Measurements from ENCODE around the gene ROMO1.
"Not testable (repeated sequence)": the region's sequence is repeated elsewhere in the genome, so short reads cannot be mapped to it uniquely, and the experiment has no call there.

Gene ROMO1

DNA sequence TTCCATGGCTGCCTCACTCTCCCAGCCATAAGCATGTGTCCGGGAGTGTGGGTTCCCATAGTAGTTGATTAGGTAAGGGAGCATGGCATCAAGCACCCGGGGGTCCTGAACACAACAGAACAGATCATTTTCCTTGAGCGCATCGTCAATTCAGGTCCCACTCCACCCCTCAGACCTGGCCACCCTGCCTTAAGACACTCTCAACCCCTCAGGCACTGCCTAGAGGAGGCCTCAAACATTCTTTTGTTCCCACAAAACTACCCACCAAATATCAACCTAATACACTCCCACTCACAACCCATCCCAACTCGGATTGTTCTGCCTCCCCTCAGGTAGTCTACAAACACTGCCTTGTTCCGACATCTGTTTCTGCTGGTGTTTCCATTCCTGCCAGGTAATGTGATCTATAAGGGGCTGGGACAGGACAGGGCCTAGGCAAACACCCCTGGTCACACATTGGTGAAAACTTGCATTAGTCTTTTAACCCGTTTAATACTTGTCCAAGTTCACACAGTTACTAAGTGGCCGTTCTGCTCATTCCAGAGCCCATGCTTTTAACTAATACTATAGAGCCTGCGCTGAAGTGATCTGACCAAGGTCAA is 1.4 kb upstream of the ROMO1 start:
- H3K36me3 Mint-ChIP-seq (ENCODE audit: low read depth): peaks cover 70% of the 10 kb centered on the region
- no peak overlapping the region for H3K4me3 Mint-ChIP-seq
- H3K27me3 Mint-ChIP-seq: no peaks in the 10 kb centered on the region
- H3K4me1 Mint-ChIP-seq (ENCODE audit: low read depth): peaks cover 37% of the 10 kb centered on the region
- no peaks in the 10 kb centered on the region for H3K9me3 Mint-ChIP-seq
- intact Hi-C loops (cut with micrococcal nuclease): loop anchor here (10.0 kb wide), 1 partner anchor 243 kb away; the partner anchor contains the start of gene CEP250
- peak overlapping the region; percentile 99 for H3K27ac Mint-ChIP-seq

DNA sequence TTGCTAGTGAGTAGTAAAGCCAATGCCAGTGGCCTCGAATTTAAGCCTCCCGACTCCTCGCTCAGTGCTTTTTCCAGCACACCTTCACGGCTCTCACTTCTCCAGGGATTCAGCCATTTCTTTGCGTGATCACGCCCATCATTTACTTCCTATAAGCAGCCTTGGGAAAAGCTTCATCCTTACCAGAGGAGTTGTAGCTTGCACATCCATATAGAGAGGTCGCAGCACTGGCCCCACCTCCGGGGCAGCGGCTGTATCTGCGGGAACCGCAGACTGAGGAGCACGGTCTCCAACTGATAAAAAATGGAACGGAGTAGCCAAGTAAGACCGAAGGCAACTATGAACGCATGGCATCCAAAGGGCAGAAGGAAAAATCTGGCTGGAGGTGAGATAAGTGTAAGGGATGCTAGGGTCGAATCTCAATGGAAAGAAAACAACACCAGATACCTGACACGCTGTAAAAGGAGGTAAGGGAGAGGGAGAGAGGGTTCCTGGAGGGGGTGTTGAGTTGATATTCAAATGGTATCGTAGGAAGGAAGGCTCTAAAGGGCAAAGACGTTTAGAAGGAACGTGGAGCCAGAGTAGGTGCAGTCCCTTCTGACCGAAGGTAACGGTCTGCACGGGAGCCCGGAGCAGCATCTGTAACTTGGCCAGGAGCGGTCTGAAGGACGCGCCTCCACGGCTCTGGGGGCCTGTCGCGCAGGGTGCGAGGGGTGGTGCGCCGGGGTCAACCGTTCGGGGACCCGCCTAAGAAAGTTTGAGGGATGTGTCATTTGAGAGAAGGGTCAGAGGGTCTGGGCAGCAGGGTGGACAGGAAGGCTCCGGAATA is 693 bp upstream of the ROMO1 start:
- peaks cover 70% of the 10 kb centered on the region for H3K36me3 Mint-ChIP-seq (ENCODE audit: low read depth)
- H3K4me1 Mint-ChIP-seq (ENCODE audit: low read depth): peaks cover 37% of the 10 kb centered on the region
- peak overlapping the region; percentile 99 for H3K4me3 Mint-ChIP-seq
- H3K9me3 Mint-ChIP-seq: no peaks in the 10 kb centered on the region
- H3K27me3 Mint-ChIP-seq: no peaks in the 10 kb centered on the region
- peak overlapping the region; percentile 99 for H3K27ac Mint-ChIP-seq
- intact Hi-C loops (cut with micrococcal nuclease): loop anchor here (10.0 kb wide), 1 partner anchor 244 kb away; the partner anchor contains the start of gene CEP250

DNA sequence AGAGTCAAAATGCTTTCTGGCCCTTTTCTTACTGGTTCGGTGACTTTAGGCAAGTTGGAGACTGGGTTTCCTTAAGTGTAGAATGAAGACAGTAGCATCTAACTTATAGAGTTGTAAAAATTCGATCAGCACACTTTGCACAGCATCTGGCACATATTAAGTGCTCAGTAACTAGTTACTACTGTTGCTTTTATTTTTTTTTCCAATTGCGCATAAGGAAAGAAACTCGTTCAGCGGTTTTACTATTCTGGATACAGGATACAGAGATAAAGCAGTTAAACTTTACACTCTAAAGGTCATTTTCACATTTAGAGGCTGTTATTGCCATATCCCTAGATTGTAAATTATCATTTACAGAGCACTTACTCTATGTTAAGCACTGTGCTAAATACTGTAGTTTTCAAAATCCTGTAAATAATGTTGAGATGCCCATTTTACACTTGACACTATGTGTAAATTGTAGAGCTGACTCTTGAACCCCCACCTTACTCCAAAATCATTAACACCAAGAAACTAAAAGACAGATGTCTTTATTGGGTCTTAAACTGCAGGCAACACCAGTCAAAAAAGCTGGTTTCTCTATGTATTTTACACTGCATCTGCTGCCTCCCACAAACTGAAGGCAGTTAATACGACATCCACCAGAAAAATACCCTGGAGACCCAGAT is 886 bp downstream of the ROMO1 start:
- peaks cover 72% of the 10 kb centered on the region for H3K36me3 Mint-ChIP-seq (ENCODE audit: low read depth)

DNA sequence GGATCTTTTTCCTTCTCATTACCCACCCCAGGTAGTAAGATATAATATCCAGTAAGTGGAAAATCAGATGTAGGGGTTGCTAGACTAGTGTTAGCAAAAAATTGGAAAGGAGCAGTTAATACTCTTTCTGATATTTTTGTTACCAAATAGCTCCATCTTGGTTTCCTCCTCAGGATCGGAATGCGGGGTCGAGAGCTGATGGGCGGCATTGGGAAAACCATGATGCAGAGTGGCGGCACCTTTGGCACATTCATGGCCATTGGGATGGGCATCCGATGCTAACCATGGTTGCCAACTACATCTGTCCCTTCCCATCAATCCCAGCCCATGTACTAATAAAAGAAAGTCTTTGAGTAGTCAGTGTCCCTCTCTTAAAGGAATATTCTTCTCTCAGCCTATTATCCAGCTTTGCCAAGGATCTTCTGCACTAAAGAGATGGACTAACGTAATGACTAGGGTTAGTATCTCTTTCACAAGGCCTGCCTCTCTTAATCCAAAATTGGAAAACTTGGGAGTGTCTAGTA is 1.5 kb downstream of the ROMO1 start:
- H3K9me3 Mint-ChIP-seq: no peaks in the 10 kb centered on the region
- peaks cover 72% of the 10 kb centered on the region for H3K36me3 Mint-ChIP-seq (ENCODE audit: low read depth)
- no peaks in the 10 kb centered on the region for H3K27me3 Mint-ChIP-seq
- H3K4me3 Mint-ChIP-seq: no peak overlapping the region
- intact Hi-C loops (cut with micrococcal nuclease): no loop called here
- peaks cover 37% of the 10 kb centered on the region for H3K4me1 Mint-ChIP-seq (ENCODE audit: low read depth)
- peak overlapping the region; percentile 99 for H3K27ac Mint-ChIP-seq

More for the DNA sequence above, 886 bp downstream of the ROMO1 start:
- Mint-ChIP-seq H3K4me1 (ENCODE audit: low read depth) (peaks cover 37% of the 10 kb centered on the region), H3K27ac (peak overlapping the region; percentile 99), H3K9me3 (no peaks in the 10 kb centered on the region), H3K27me3 (no peaks in the 10 kb centered on the region), H3K4me3 (peak overlapping the region; percentile 99)
- intact Hi-C loops (cut with micrococcal nuclease): loop anchor here (10.0 kb wide), 1 partner anchor 245 kb away; the partner anchor contains the start of gene CEP250

DNA sequence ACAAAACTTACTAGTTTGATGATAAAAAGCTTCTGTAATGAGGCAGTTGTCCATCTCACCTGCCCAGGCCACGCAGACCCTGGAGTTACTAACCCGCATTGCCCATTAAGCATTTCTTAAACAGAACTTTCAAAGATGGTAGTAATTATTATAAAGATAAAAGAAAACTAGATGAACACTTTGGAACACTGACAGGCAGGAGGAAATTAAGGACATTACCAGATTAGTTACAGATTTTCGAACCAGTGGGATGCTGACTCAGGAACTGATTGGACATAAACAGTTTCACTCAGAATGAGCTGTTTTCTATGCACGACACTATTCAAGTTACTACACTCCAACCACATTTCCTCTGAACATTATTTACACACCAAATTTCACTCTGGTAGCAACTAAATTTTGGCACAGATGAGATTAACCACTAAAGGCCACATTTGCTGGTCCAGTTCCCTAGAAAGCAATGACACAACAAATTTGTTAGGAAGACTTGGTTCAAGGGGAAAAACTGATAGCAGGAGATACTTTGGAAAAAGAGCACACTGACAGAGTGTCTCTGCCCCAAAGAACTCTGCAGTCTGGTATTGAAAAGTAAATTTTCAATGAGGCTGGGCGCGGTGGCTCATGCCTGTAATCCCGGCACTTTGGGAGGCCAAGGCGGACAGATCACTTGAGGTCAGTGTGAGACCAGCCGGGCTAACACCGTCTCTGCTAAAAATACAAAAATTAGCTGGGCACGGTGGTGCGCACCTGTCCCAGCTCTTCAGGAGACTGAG is 3.0 kb downstream of the ROMO1 start:
- H3K9me3 Mint-ChIP-seq: no peaks in the 10 kb centered on the region
- intact Hi-C loops (cut with micrococcal nuclease): no loop called here
- H3K36me3 Mint-ChIP-seq (ENCODE audit: low read depth): peaks cover 77% of the 10 kb centered on the region
- peaks cover 36% of the 10 kb centered on the region for H3K4me1 Mint-ChIP-seq (ENCODE audit: low read depth)
- H3K27ac Mint-ChIP-seq: no peak overlapping the region
- H3K4me3 Mint-ChIP-seq: no peak overlapping the region
- H3K27me3 Mint-ChIP-seq: no peaks in the 10 kb centered on the region

DNA sequence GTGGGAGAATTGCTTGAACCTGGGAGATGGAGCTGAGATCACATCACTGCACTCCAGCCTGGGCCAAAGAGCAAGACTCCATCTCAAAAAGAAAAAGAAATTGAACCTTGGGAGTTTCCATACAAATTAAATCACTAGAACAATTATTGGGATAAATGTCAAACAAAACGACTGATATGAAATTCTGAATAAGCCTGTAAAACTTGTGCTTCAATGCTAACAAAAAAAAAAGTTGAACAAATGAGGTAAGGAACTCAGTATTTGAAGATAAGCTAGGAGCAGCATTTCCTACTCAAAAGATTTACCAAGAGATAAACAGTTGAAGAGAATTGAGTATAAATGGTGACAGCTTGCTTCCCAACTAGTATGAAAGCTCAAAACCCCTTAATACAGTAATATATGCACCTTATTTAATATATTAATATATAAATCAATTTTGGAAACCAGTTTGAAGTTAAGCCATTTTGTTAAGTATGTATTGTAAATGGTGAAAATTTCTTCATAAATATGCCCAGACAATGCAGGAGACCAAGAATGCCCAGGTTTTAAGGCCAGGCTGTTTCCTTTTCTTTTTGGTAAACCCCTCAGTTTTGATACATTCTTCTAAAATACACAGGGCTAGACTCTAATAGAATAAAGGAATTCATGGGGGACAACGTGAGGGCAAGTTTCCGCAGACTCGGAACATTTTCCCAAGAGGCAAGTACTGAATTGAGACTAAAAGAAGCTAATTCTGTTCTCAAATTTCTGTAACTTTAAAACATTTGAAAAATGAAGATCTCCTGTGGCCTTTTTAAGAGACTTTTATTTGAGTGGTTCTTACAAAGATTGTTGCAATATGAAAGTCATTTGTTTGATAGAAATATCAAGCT is 3.9 kb downstream of the ROMO1 start:
- Mint-ChIP-seq H3K27me3 (no peaks in the 10 kb centered on the region), H3K4me1 (ENCODE audit: low read depth) (peaks cover 28% of the 10 kb centered on the region), H3K4me3 (no peak overlapping the region), H3K27ac (no peak overlapping the region), H3K36me3 (ENCODE audit: low read depth) (peaks cover 72% of the 10 kb centered on the region), H3K9me3 (no peaks in the 10 kb centered on the region)
- intact Hi-C loops (cut with micrococcal nuclease): no loop called here

DNA sequence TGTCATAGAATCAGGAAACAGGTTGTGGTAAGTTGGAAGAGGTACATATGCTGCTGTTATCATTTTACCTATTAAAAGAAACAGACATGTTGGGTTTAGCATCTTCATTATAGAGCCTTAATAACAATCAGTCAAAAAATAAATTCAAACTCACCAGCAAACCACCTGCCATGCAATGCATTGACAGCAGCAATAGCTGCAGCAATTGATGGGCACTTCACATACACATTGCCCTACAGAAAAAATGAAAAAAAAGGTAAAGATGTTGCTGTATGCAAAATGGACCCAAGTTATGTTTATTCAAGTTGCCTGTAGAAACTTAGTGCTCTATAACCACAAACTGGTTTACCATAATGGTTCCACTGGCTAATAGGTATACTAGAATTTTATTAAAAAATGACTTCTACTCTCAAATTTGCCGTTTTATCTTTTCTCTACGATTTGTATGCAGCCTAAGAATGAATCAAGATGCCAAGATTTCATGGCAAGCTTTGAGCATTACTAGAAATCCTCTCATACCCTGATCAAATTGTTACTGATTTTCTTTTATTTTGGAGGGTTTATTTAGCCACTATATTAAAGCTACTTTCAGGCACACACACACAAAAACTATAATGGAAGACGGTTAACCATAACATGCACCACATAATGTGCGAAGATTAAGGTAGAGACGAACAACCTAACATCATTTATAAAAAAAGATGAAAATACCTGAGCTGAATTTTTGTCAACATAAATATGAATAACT is 5.5 kb downstream of the ROMO1 start:
- no peak overlapping the region for H3K27ac Mint-ChIP-seq
- intact Hi-C loops (cut with micrococcal nuclease): no loop called here

DNA sequence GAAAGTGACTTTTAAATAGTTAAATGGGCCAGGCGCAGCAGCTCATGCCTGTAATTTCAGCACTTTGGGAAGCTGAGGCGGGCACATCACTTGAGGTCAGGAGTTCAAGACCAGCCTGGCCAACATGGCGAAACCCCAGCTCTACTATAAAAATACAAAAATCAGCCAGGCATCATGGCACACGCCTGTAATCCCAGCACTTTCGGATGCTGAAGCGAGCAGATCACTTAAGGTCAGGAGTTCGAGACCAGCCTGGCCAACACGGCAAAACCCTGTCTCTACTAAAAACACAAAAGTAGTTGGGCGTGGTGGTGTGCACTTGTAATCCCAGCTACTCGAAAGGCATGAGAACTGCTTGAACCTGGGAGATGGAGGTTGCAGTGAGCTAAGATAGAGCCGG is 6.7 kb downstream of the ROMO1 start:
- Mint-ChIP-seq H3K36me3 (ENCODE audit: low read depth) (peaks cover 80% of the 10 kb centered on the region), H3K4me1 (ENCODE audit: low read depth) (peaks cover 14% of the 10 kb centered on the region)
- intact Hi-C loops (cut with micrococcal nuclease); H3K9me3 Mint-ChIP-seq; H3K27me3 Mint-ChIP-seq; H3K4me3 Mint-ChIP-seq; H3K27ac Mint-ChIP-seq: not testable (repeated sequence)

More for the DNA sequence above, 5.5 kb downstream of the ROMO1 start:
- Mint-ChIP-seq H3K4me1 (ENCODE audit: low read depth) (peaks cover 24% of the 10 kb centered on the region), H3K9me3 (no peaks in the 10 kb centered on the region), H3K27me3 (no peaks in the 10 kb centered on the region), H3K4me3 (no peak overlapping the region), H3K36me3 (ENCODE audit: low read depth) (peaks cover 72% of the 10 kb centered on the region)

DNA sequence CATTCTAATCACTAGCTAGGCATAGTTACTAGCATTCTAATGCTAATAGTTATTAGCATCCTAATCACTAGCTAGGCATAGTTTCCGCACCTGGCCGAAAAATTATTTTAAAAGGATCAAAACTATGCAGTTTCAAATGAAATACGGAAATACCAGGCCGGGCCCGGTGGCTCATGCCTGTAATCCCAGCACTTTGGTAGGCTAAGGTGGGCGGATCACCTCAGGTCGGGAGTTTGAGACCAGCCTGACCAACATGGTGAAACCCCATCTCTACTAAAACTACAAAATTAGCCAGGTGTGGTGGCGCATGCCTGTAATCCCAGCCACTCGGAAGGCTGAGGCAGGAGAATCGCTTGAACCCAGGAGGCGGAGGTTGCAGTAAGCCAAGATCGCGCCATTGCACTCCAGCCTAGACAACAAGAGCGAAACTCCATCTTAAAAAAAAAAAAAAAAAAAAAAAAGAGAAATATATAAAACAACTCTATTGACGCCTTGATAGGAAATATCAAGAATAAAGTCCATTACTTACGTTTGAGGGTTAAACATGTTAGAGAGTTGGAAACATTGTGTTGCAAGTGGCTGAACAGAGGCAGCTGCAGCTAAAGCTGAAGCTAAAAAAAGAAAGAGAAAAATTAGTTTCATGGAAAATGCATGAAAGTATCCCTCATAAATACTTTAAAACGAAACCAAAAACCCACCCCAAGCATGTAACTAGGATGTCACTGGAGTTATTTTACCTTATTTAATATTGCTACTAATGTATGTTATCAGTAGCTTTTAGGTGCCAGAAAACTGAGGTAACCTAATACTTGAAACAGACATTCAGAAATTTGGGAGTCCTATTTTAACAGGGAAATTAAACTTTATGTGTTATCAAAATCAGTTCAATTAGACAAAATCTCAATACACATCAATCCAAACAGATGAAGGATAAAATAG is 7.7 kb downstream of the ROMO1 start:
- intact Hi-C loops (cut with micrococcal nuclease); H3K9me3 Mint-ChIP-seq; H3K27ac Mint-ChIP-seq; H3K27me3 Mint-ChIP-seq; H3K4me3 Mint-ChIP-seq: not testable (repeated sequence)
- Mint-ChIP-seq H3K36me3 (ENCODE audit: low read depth) (peaks cover 87% of the 10 kb centered on the region), H3K4me1 (ENCODE audit: low read depth) (peaks cover 15% of the 10 kb centered on the region)

DNA sequence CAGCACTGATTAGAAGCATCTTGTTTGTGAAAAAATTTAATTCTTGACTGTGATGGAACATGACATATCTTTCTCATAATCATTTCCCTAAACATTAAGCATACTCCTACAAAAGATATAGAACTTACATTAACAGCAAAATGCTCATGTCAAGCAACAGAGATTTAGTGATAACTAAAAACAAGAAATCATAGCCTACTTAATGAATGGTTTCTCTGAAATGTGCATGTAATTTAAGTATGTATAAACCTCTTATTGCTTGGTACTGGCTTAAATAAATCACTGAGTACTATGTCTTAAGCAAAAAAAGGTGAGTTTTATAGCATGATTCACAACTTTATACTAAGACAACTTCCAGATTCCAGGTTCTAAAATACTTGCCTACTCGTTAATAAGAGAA is 9.3 kb downstream of the ROMO1 start:
- H3K27ac Mint-ChIP-seq: no peak overlapping the region
- H3K4me3 Mint-ChIP-seq: no peak overlapping the region
- H3K9me3 Mint-ChIP-seq: no peaks in the 10 kb centered on the region
- intact Hi-C loops (cut with micrococcal nuclease): no loop called here
- no peaks in the 10 kb centered on the region for H3K27me3 Mint-ChIP-seq
- H3K36me3 Mint-ChIP-seq (ENCODE audit: low read depth): peaks cover 85% of the 10 kb centered on the region
- H3K4me1 Mint-ChIP-seq (ENCODE audit: low read depth): peaks cover 12% of the 10 kb centered on the region

DNA sequence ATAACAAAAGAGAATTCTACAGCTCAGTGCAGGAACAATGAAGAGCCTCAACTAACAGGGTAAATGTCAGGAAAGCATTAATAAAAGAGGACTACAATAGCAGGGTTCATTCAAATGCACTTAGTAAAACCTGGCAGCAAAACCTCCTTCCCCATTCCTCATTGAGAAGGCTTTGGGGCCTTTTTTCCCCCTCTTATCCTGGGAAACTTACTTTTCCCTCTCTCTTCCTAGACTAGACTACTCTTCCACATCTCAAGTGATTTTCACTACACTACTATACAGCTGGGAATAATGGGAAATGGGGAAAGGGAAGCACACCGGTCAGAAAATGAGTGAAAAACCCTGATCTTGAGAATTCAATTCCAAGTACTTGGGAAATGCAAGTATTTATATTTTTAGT is 10.1 kb downstream of the ROMO1 start:
- Mint-ChIP-seq H3K9me3 (no peaks in the 10 kb centered on the region), H3K4me1 (ENCODE audit: low read depth) (peaks cover 12% of the 10 kb centered on the region), H3K36me3 (ENCODE audit: low read depth) (peaks cover 85% of the 10 kb centered on the region), H3K4me3 (no peak overlapping the region), H3K27ac (no peak overlapping the region), H3K27me3 (no peaks in the 10 kb centered on the region)
- intact Hi-C loops (cut with micrococcal nuclease): no loop called here

All from dendritic cell treated with granulocyte-macrophage colony-stimulating factor and Interleukin-4, amounts not matched to agents 40 ng/mL and 50 ng/mL, for 4 days (primary cell).